Stimulated activated CD8-positive, alpha-beta memory T cell treated with anti-CD3 and anti-CD28 coated beads, Interleukin-12 subunit alpha, Interleukin-12 subunit beta, amount 100 ng/mL, for 24 hours (primary cell): Measurements from ENCODE around the gene PRR19.

Experiments
- DNase-seq: peaks from one replicate; pipeline ENCODE4 v3.0.0-alpha.2; 2020; ENCODE audit errors: extremely low read depth

The PRR19 gene

DNA sequence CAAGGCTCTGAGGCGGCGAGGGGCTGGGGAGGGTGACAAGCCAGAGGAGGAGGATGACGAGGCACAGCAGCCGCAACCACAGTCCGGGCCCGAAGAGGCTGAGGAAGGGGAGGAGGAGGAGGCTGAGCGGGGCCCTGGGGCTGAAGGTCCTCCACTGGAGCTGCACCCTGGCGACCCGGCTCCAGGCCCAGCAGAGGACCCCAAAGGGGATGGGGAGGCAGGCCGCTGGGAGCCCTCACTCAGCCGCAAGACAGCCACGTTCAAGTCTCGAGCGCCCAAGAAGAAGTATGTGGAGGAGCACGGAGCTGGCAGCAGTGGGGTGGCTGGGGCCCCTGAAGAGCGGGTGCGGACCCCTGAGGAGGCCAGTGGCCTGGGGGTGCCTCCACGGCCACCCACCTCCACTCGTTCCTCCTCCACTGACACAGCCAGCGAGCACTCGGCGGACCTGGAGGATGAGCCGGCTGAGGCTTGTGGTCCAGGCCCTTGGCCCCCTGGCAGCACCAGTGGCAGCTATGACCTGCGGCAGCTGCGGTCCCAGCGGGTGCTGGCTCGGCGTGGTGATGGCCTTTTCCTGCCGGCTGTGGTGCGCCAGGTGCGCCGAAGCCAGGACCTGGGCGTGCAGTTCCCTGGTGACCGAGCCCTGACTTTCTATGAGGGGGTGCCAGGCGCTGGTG lies 29.9 kb upstream of the PRR19 start:
- DNase-seq = no peak

DNA sequence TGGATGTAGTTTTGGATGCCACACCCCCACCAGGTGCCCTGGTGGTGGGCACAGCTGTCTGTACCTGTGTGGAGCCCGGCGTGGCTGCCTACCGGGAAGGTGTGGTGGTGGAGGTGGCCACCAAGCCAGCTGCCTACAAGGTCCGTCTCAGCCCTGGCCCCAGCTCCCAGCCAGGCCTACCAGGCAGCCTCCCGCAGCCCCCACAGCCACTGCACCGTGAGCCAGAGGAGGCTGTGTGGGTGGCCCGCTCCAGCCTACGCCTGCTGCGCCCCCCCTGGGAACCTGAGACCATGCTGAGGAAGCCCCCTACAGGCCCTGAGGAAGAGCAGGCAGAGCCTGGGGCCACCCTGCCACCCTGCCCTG lies 29.4 kb upstream of the PRR19 start:
- DNase-seq = no peak

DNA sequence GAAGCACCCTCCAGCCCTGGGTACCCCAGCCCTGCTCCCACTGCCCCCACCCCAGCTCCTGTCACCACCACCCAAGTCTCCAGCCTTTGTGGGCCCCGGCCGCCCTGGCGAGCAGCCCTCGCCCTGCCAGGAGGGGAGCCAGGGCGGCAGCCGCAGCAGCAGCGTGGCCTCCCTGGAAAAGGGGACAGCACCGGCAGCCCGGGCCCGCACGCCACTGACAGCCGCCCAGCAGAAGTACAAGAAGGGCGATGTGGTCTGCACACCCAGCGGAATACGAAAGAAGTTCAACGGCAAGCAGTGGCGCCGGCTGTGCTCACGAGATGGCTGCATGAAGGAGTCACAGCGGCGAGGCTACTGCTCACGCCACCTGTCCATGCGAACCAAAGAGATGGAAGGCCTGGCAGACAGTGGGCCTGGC lies 28.9 kb upstream of the PRR19 start:
- no peak for DNase-seq

DNA sequence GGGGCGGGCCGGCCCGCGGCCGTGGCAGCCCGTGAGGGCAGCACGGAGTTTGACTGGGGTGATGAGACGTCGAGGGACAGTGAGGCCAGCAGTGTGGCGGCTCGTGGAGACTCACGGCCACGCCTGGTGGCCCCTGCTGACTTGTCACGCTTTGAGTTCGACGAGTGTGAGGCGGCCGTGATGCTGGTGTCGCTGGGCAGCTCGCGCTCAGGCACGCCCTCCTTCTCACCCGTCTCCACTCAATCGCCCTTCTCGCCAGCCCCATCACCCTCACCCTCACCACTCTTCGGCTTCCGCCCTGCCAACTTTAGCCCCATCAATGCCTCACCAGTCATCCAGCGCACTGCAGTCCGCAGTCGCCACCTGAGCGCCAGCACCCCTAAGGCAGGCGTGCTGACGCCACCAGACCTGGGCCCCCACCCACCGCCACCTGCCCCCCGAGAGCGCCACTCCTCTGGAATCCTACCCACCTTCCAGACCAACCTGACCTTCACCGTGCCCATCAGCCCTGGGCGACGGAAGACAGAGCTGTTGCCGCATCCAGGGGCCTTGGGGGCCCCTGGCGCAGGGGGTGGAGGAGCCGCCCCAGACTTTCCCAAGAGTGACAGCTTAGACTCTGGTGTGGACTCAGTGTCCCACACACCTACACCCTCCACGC lies 28.4 kb upstream of the PRR19 start:
- no peak for DNase-seq

DNA sequence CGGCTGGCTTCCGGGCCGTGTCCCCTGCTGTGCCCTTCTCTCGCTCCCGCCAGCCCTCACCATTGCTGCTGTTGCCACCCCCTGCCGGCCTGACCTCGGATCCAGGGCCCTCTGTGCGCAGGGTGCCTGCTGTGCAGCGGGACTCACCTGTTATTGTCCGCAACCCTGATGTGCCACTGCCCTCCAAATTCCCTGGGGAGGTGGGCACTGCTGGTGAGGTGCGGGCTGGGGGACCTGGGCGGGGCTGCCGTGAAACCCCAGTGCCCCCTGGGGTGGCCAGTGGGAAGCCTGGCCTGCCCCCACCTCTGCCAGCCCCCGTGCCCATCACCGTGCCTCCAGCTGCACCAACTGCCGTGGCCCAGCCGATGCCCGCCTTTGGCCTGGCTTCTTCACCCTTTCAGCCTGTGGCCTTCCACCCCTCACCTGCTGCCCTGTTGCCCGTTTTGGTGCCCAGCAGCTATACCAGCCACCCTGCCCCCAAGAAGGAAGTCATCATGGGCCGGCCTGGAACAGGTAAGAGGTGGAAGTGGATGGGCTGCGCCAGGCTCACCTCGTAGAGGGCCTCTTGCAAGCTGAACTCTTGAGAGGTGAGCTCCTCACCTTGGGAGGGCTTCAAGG lies 27.8 kb upstream of the PRR19 start:
- no peak for DNase-seq

DNA sequence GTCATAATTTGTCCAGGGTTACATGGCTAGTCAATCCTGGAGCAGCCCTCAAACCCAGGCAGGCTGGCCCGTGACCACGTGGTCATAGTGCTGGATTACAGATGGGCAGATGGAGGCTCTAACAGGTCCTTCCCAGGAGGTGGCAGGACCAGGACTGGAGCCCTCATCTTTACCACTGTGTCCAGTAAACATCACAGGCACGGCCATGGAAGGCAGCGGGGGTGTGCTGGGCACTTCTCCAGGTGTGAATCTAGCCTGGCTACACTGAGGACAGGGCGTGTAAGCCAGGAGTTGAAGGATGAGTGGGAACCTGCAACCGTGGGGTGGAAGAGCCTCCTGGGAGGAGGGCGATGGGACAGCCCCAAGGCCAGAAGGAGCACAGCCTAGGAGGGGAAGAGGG lies 26.8 kb upstream of the PRR19 start:
- DNase-seq = no peak

DNA sequence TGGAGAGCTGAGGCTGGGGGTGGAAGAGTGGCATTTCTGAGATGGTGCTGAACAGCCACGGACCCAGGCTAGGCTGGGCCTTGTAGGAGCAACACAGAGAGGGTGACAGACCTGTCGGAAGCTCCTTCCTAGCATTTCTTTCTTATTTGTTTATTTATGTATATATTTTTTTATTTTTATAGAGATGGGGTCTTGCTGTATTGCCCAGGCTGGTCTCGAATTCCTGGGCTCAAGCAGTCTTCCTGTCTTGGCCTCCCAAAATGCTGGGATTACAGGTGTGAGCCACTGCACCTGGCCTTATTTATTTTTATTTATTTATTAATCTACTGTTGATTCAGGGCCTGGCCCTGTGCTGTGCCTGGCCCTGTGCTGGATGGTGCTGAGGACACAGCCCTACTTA lies 26.4 kb upstream of the PRR19 start:
- DNase-seq = no peak

DNA sequence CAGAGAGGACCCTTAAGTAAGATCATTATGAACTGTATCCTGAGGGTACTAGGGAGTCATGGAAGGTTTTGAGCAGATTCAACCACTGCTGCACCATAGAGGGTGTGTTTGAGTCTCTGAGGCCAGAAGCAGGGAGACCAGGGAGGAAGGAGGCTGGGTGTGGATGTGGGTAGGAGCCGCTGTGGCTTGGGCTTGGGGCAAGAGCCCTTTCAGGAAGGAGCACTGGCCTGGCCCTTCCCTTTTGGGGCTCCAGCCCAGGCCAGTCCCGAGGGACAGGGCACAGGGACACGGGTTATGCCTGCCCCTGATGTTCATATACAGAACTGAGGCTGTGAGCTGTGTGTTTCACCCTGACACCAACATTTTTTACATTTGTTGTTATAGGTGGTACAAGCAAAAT lies 25.6 kb upstream of the PRR19 start:
- no peak for DNase-seq

DNA sequence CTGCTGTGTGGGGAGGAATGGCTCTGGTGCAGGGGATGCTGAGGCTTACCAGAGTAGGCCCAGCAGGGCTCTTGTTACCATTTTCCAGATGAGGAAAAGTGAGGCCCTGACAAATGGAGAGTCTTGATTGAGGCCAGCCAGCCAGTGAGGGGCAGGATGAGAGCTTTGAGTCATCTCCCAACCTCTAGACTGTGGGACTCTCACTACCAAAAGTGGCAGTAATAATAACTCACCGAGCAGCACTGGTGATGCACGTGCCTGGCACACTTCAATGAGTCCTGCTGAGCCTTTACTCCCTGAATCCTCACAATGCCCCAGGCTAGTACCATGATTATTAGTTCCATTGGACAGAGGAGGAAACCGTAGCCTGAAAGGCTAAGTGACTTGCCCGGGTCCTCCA lies 25.1 kb upstream of the PRR19 start:
- DNase-seq = no peak

DNA sequence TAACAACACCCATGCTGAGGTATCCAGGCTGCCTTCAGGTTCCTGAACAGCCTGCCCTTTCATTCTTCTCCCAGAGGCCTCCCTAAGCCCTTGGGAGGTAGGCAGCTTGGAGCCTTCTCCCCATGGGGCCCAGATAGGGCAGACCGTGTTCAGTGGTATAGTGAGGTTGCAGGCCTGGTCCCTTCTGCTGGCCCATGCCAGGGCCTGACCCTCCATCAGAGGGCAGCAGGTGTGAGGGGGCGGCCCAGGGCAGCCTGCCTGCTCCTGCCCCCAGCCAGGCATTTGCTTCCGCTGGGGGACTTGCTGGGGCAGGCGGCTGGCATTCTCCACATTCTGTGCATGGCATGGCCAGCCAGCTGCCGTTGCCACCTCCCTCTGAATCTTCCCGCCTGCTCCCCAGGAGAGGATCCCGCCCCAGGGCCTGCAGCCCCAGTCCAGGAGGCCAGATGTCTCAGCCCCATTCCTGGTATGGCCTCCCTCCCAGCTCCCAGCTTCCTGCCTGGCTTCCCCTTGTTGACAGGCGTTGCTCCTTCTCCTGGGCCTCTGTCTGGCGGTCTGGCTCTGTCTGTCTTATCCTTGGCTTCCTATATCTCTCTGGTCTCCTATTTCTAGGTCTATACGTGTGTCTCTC lies 24.0 kb upstream of the PRR19 start:
- DNase-seq = no peak

DNA sequence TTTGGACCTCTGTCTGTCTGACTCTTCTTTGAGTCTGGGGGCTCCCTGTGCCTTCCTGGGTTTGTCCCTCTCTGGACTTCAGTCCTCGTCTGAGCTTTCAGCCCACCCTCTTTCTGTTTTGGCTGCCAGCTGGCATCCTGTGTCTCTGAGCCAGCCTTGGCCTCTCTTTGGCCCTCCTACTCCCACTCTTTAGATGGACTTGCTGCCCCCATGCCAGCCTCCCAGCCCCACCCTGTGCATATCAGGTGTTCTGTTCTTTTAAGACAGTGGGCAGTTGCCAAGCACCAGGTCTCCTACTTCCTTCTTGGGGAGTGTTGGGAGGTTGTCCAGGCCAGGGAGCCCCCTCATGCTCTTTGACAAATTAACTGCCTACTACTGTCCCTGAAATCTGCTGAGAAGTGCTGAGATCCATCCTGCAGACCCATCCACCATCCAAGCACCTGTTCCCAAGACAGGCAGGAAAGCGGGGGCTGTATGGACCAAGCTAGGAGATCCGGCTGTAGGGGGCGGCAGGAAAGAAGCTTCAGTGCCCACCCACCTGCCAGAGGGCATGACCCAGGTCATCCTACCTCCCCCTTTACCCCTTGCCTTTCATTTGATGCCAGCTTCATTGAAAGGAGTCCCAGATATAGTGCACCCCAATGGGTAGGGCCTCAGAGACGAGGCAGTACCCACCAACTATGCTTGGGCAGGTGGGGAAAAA lies 23.3 kb upstream of the PRR19 start:
- no peak for DNase-seq

DNA sequence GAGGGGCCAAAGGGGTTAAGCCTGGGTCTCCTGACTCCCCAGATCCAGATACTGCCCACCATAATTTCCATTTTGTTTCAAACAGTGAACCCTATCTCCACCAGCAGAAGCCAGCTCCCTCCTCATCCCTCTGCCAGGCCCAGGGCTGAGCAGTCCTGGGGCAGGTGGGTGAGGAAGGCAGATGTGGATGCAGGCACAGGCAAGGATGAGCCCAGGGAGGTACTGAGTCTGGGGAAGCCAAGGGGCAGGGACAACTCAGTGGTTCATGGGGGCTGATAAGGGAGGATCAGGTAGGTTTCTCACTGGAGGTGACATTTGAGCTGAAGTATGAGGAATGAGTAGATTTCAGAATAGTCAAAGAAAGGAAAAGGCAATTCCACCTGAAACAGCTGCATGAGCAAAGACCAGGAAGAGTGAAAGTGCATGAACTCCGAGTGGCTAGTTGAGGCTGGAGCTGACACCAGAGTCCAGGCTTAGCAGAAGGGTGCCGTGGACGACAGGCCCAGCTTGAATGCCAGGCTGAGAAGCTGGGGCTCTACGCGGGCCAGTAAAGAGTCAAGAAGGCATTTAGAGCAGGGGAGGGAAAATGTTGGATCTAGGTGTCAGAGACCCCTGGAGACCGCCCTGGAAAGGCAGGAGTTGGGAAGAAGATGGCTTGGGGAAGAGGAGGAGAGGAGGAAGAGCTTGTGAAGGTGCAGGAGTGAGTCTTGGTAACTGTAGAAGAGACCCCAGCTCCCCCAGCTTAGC lies 22.6 kb upstream of the PRR19 start:
- no peak for DNase-seq

DNA sequence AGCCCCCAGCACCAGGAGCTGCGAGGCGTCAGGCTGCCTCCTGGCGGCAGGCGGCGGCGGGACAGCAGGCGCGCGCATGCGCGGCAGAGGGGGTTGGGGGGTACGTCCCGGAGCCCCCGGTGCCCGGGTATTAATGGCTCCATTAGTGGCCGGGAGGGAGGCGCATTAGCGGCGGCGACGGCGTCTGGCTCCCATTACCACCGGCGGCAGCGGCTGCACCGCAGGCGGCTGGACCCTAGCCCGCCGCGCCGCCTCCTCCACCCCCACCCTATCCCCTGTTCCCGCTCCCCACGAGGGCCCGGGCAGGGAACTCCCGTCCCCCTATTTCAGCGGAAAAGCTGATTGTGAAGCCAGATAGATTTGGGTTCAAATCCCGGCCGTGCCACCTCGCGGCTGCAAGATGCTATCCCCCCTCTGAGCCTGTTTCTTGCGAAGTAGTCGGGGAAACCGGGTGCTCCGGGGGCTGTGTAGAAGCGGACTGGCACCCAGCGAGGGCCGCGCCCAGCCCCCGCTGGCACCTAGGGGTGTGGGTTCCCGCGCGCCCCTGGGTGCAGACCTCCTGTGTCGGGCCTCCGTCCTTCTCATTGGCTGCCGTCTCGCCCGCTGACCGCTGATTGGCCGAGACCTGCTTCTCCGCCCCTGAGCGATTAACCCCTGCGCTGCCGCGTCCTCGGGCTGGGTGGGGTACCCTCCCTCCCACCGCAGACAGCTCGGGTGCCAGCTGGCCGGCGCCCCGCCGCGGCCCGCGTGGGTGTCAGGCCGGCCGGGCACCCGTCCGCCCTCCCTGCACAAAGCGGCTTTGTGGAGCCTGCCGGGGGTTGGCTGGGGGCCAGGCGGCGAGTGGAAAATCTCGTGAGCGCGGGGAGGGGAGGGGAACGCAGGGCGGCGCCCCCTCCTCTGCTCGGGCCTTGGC lies 21.8 kb upstream of the PRR19 start:
- DNase-seq = peak; percentile 70

DNA sequence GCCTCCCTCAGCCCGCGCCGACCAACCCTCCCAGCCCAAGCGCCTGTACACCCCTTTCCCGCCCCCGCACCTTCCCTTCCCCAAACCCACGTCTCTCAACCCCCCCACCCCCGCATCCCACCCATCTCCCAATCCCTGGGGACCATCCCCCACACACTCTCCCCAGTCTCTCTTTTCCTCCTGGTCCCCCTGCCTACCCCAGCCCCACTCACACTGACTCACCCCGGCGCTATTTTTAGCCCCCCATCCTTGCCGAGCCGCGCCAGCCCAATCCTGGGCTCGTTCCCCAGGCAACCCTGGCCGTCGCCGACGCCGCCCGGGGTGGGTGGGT lies 21.2 kb upstream of the PRR19 start:
- no peak for DNase-seq

DNA sequence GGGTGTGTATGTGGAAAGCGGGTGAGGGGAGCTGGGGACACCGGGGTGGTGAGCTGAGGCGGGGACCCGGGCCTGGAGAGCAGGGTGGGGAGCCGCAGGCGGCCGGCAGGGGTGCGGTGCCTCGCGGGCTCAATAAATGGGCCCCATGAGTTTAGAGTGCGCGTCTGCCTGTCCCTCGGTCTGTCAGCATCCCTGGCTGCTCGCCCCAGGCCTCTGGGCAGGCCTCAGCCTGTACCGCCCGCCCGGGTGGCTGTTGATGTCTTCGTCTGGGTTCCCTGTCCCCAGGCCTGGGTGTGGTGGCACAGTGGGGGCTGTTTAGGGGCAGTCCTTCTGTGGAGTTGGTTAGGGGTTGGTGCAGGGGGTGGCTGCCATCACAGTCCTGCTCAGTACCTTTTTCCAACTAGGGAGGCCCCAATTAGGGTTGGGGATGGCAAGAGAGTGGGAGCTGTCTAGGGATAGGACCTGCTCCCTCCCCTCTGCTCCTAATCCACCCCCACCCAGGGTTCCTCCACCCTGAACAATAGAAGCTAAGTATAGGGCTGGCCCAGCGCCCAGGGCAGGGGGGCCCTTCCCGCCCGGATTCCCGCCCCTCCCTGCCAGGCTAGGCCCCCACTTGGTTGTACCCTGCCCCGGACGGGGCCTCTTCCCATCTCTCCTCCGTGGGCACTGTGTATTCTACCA lies 20.6 kb upstream of the PRR19 start:
- no peak for DNase-seq

DNA sequence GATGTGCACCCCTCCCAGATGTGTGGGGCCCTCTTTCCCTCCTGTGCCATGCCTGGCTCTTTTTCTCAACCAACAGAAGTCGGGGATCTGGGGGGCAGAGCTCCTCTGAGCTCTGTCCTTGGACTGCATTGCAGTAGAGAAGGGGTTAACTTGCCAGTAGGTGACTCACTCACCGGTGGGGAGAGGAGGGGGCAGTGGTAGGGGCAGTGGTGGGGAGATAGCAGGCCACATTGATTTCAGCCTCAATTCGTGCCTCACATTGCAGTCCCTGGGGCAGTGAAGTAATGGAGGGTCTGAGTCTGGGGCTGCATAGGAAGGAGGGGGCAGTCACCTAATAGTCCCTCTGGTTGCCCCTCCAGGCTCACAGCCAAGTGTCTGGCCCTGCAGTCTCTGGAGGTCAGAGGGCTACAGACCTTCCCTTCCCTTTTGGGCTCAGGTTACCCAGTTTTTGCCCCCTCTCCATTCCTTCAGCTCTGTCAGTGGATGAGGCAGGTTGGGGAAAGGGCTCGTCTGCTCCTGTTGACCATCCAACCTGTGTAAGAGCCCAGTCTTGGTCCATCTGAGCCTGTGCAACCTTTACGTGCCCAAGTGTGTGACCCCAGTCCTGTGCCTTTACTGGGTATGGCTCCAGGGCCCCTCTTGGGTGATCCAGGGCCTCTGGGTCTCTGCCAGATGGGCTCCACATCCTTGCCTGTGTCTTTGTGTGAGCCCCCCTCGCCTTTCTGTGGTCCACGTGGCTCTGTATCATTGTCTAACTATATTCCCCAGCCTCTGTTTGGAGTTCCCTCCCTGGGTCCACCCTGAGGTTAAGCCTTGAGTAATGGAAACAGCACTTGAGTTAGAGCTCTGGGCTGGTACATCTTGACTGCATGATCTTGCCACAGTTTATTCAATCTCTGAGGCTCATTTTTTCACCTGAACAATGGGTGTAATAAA lies 19.8 kb upstream of the PRR19 start:
- no peak for DNase-seq

DNA sequence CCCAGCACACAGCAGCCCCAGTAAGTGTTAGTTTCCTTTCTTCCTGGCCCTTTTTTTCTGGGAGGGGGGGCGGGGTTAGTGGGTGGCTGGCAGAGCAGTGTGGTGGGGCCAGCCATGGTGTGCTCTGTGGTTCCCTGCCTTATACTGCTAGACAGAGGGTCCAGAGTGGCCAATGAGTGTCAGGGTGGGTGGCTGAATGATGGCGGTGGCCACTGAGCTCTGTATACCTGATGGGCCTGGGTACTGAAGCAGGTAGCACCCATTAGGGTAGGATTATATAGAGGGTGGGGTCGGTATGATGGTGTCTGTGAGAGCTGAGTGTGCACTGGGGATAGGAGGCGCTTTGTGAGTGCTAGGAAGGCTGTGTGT lies 19.1 kb upstream of the PRR19 start:
- no peak for DNase-seq

DNA sequence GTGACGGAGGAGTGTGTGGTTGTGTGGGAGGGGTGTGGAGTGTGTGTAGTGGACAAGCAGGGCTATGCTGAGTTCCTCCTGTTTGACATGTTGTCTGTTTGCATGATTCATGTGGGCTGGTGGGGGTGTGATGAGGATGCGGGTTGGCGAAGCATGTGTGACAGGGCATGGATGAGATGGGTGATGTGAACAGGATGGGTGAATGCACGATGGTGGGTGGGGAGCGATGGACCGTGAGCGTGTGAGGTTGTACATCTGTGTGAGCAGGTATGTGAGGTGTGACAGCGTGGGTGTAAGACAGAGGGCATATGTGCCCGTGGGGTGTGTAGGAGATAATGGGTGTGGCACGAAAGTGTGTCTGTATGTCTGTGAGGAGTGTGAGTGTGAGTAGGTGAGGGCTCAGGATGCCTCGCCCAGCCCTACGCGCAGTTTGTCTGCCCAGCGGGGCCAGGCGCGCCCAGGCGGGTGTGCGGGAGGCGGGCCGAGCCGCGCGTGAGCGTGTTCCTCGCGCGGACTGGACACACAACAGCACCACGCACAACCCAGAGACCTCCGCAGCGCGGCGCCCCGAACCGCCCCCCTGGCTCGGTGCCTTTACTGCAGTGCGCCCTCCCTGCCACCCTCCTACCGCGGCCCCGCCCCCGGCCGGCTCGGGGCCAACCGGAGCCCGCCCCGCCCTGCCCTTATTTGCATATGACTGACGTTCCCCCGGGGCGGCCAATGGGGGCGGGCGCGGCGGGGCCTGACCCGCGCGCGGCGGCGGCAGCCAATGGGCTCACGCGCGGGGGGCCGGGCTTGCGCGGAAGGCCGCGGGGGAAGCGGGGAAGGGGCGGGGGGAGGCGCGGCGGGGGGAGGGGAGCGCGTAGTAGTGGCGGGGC lies 18.5 kb upstream of the PRR19 start:
- DNase-seq = peak; percentile 96
